ENCODE measurements around the gene EFCAB11.

- TF ChIP-seq CTCF (IDR thresholded peaks at IDR 0.05) (no peak), POLR2A (IDR thresholded peaks at IDR 0.05) (no peak)
Measured at GRCh38 chr14:89807151-89807550, 147.4 kb downstream of the EFCAB11 start.
